GM21526 (cell line): ENCODE measurements around the gene MCTP1.
A peak's percentile ranks its signal among the peaks of the same experiment; 100 is the strongest.
"Not testable (repeated sequence)": the region's sequence is repeated elsewhere in the genome, so short reads cannot be mapped to it uniquely, and the experiment has no call there.

Experiments
- ATAC-seq: cut with Tn5 transposase; IDR thresholded peaks from one replicate; pipeline ENCODE4 v1.9.1; 2021; ENCODE audit warnings: moderate library complexity; ENCODE audit not compliant: unreplicated experiment, low FRiP score

MCTP1 gene

GRCh38 chr5:94847726-94848125 is 437.2 kb downstream of the MCTP1 start:
- no peak for ATAC-seq

- no peak for ATAC-seq
Observed at GRCh38 chr5:94847019-94847418, 437.9 kb downstream of the MCTP1 start.

- not testable (repeated sequence) for ATAC-seq
Observed at GRCh38 chr5:94845696-94846095, 439.2 kb downstream of the MCTP1 start.

- no peak for ATAC-seq
Observed at GRCh38 chr5:94841598-94842322, 443.1 kb downstream of the MCTP1 start.

GRCh38 chr5:94833851-94834250 is 451.0 kb downstream of the MCTP1 start:
- ATAC-seq: no peak

- no peak for ATAC-seq
Observed at GRCh38 chr5:94832685-94833084, 452.2 kb downstream of the MCTP1 start.

GRCh38 chr5:94830520-94830919 is 454.4 kb downstream of the MCTP1 start:
- ATAC-seq: no peak

- not testable (repeated sequence) for ATAC-seq
Observed at GRCh38 chr5:94828222-94828621, 456.7 kb downstream of the MCTP1 start.

- no peak for ATAC-seq
Observed at GRCh38 chr5:94820488-94820887, 464.4 kb downstream of the MCTP1 start.

GRCh38 chr5:94818904-94819303 is 466.0 kb downstream of the MCTP1 start:
- ATAC-seq: no peak

GRCh38 chr5:94815313-94816039 is 469.4 kb downstream of the MCTP1 start:
- no peak for ATAC-seq

GRCh38 chr5:94812232-94812631 is 472.7 kb downstream of the MCTP1 start:
- ATAC-seq: no peak

- ATAC-seq: no peak
Observed at GRCh38 chr5:94811331-94811730, 473.6 kb downstream of the MCTP1 start.

GRCh38 chr5:94810877-94811276 is 474.0 kb downstream of the MCTP1 start:
- ATAC-seq: no peak

GRCh38 chr5:94810281-94810680 is 474.6 kb downstream of the MCTP1 start:
- no peak for ATAC-seq

- no peak for ATAC-seq
Observed at GRCh38 chr5:94808497-94808896, 476.4 kb downstream of the MCTP1 start.

- ATAC-seq: no peak
Observed at GRCh38 chr5:94807985-94808384, 476.9 kb downstream of the MCTP1 start.

GRCh38 chr5:94802450-94802849 is 482.4 kb downstream of the MCTP1 start:
- ATAC-seq: no peak

- no peak for ATAC-seq
Observed at GRCh38 chr5:94796586-94796985, 488.3 kb downstream of the MCTP1 start.

- peak; percentile 47 for ATAC-seq
Observed at GRCh38 chr5:94793816-94794198, 491.1 kb downstream of the MCTP1 start.

- peak; percentile 99 for ATAC-seq
Observed at GRCh38 chr5:94793113-94793815, 491.6 kb downstream of the MCTP1 start.
